GM19351 (cell line): ENCODE data around the gene CLDND2.
A peak's percentile ranks its signal among the peaks of the same experiment; 100 is the strongest.
"Not testable (repeated sequence)": the region's sequence is repeated elsewhere in the genome, so short reads cannot be mapped to it uniquely, and the experiment has no call there.

Experiments
- ATAC-seq: cut with Tn5 transposase; IDR thresholded peaks from one replicate; pipeline ENCODE4 v1.9.1; 2021; ENCODE audit warnings: mild to moderate bottlenecking, moderate library complexity; ENCODE audit not compliant: unreplicated experiment

CLDND2 gene

GRCh38 chr19:51368366-51369282 is at the start of gene CLDND2:
Gene CLDND2, minus strand, starts transcription at chr19:51369003. Its CDS starts 426 bp downstream, at chr19:51368577.
- ATAC-seq = no peak

DNA sequence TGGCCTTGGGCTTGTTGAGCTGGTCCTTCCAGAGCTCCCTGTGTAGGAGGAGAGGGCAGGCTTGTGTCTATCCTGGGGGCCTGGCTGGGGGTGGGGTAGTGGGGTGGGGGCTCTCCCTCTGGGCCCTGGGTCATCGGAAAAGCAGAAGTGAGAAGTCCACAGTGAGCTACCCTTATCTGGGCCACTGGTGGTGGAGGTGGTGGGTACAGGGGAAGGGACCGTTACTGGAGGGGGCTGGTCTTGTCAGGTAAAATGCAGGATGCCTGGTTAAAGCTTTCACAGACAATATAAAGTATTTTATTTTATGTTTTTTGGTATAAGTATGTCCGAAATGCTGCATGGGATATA is 49.0 kb upstream of the CLDND2 start:
- ATAC-seq = peak; percentile 44

- peak; percentile 66 for ATAC-seq
Observed at GRCh38 chr19:51417107-51417809, 48.5 kb upstream of the CLDND2 start, which contains the start of gene SIGLEC10. Gene SIGLEC10, minus strand, starts transcription at chr19:51417642. Its CDS starts 61 bp downstream, at chr19:51417581.

- ATAC-seq = not testable (repeated sequence)
Observed at GRCh38 chr19:51416422-51416821, 47.6 kb upstream of the CLDND2 start.

- ATAC-seq = no peak
Observed at GRCh38 chr19:51415187-51415586, 46.4 kb upstream of the CLDND2 start.

DNA sequence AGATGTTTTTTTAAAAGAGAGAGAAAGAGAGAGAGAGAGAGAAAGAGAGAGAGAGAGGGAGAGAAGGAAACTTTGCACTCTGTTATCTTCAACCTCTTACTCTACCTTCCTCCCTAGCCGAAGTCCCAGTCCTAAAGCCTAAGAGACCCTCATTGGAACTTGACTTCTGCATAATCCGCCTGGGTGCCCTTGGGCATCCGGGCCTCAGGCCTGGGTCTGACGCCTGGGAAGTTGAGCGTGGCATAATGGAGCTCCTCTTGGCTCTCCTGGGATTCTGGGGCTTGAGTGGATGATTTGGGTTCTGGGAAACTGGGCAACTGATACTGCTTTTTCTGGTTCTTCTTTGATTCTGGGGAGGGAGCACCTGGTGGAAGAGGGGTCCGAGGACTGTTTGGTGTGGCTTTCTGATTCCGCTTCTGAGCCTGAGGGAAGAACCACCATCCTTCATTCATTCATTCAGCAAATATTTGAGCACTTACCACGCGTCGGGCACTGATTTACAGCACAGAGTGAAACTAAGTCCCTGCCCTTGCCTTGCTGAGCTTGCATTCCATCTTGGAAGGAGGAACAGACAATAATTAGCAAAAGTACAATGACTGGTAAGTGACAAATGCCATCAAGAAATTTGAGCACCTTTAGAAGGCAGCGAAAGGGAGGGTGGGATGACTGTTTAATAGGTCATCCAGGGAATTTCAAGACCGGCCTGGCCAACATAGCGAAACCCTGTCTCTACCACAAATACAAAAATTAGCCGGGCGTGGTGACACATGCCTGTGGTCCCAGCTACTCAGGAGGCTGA is 42.3 kb upstream of the CLDND2 start:
- ATAC-seq = no peak

DNA sequence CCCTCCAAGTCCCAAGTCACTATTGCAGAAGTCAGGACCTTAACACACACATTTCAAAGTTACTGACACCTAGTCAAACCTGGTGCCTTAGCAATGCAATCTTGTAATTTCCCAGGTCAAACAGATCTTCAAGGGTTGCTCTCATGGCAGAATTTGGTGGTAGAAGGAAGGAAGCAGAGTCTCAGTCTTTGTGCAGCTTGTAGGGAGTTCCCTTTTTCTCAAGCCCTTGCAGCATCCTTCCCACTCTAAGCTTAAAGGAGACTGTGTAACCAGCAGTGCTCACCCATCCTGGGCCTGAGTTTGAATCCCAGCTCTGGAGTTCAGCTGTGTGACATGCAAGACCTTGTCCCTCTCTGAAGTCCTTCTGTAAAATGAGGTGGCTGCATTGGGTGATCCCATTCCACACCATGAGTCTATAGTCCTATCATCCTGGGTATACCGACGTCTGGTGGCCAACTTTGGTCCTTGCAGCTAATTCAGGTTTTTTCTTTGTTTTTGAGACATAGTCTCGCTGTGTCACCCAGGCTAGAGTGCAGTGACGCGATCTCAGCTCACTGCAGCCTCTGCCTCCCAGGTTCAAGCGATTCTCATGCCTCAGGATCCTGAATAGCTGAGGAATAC is 38.8 kb upstream of the CLDND2 start:
- no peak for ATAC-seq

DNA sequence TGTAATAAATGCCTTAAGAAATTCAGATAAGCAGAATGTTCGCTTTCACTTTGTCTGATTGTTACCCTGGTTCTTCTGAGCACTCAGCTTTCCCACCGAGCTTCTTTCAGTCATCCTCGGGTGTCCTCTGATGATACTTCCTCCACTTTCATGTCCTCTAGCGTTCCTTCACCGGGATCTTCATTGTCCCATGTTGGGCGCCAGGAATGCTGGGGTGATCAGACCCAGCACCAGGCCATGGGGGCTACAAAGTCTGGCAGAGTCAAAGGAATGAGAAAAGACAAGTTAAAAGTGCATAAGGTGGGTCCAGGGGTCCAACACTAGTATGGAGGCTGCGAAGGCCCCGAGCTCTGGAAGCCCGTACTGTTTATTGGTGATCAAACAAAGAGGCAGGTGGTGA is 33.3 kb upstream of the CLDND2 start:
- ATAC-seq = no peak

DNA sequence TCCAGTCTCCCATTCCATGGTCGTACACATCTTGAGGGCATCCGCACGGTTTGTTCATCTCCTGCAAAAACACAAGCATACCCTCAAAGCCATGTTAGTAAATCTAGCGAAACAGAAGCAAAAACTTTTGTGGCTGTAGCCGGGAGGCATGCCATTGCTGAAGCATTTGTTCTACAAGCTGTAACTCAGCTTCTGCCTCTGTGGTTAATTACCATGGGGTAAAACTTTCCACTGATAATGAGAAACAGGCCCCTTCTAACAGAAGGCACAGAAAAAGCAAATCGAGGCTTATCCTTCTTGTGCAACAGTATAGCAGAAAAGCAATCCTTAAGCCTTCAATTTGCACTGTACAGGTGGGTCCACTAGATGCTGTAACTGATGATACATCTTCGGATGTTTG is 31.1 kb upstream of the CLDND2 start:
- not testable (repeated sequence) for ATAC-seq

DNA sequence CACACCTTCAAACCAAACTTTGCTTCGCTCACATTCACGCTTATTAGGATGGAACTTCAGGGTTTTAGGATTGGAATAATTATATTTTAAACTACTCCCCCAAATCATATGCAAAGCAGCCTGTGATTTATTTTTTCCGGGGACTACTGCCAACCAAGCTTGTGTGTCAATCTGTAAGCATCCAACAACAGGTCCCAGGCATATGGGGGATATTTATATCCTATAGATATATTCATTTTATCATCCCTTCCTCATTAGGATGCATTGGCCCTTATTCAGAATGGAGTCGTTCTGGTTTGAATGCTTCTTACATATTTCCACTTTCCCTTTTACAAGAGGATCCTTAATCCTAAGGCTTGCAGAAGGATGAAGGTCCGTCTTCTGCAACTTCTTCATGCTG is 30.4 kb upstream of the CLDND2 start:
- ATAC-seq = no peak

DNA sequence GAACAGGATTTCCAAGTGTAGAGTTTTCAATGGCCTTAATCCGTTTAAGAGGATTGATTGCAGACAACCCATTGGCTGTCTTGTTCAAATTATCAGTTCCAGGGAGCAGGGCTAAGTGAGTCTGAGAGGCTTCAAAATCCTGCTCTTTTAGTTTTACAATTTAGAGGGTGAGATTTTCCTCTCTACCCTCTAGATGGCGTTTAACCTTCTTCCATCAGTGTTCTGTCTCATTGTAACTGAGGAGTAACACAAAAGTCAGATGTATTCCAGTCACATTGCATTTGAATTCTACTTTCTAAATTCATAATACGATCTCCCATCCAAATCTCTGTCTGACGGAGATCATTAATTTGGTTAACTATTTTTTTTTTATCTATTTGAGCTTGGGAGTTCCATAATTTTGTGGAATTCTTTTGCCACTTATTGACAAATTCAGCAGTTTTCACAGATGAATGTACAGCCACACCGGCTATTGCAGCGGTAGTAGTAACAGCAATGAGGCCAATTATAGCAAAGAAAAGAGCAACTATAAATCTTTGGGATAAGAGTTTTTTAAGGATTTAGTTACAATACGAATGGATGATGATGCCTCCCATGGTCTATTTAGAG is 29.4 kb upstream of the CLDND2 start:
- ATAC-seq = no peak

DNA sequence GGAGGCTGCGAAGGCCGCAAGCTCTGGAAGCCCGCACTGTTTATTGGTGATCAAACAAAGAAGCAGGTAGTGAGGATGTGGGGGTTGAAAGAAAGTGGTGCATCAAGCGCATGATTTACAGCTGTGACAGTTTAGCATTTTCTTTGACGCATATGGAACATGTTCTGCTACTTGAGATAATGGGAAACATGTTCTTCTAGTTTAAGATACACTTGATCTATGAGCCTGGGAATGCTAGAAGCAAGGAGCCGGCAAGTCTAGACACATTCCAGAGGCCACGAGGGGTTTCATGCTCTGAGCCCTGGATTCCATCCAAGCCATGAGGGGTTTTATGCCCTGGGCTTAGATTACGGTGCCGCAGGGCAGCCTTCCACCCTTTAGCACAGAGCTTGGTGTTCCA is 28.6 kb upstream of the CLDND2 start:
- not testable (repeated sequence) for ATAC-seq

GRCh38 chr19:51396175-51396574 is 27.4 kb upstream of the CLDND2 start:
- ATAC-seq = no peak

DNA sequence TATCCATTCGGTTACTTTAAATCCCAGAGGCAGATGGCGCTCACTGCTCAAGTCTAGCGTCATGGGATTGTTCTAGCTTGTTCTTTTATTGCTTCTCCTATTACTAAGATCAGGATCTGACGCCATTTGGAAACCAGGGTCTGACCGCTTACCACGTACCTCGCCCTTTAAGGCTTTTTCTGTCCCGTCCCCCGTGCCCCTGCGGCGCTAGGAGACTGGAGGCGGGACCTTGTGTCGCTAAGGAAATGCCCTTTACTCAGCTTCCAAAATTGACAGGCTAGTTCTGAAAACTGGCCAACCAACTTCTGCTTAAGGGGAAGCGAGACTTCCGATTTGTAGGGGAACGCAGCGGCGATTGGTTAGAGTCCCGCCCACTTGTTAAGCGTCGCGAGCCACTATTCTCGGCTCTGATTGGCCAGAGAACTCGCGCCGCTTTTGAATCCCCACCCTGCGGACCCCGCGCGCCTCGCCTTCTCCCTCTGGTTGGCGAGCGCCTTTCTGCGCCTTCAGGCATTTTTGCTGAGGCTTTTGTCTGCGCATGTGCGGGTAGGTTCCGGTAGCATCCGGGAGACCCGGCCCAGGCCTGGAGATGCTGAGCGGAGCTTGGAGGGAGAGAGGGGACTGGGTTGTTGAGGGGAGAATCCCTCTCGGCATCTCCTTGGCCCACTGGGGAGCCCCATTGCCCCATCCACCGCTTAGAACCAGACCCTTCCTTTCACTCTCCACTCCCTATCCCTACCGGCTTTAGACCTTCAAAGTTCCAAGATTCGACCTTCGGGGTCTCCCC is 25.4 kb upstream of the CLDND2 start:
- peak; percentile 77 for ATAC-seq

DNA sequence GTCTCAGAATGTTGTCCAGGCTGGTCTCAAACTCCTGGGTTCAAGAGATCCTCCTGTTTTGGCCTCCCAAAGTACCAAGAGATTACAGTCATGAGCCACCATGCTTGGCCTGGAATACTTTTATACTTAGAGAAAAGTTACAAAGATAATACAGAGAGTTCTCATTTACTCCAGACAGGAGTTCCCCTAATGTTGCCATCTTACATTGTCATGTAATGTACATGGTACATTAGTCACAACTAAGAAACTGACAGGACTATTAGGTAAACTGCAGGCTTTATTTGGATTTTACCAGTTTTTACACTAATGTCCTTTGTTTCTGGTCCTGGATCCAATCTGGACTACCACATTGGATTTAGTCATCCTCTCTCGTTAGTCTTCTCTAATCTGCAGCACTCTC is 23.9 kb upstream of the CLDND2 start:
- ATAC-seq = no peak

DNA sequence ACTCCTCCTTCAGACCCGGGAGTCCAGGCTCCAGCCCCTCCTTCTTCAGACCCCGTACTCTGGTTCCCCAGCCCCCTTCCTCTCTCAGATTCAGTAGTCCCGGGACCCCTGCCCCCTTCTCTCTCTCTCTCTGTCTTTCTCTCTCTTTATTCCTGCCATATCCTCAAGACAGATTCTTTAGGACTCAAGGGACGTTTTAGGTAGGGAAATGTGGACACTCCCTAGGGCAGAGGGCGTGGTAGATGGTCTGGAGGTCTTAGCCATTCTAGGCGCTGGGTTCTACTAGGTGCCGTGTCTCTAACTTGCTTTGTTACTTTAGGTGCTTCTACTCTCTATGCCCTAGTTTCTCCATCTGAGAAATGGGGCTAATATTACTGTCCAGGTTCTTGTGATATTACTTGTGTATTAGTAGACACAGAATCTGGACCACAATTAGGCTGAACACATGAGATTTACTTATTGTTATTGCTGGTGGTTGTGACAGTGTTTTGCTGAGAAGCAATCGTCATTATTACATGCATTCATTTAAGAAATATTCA is 22.3 kb upstream of the CLDND2 start:
- no peak for ATAC-seq

GRCh38 chr19:51389143-51389542 is 20.3 kb upstream of the CLDND2 start:
- ATAC-seq = no peak

- ATAC-seq = no peak
Observed at GRCh38 chr19:51387924-51388389, 19.2 kb upstream of the CLDND2 start, which contains the start of gene LIM2. Gene LIM2, minus strand, starts transcription at chr19:51387974. Its CDS starts 531 bp downstream, at chr19:51387443.

- ATAC-seq = no peak
Observed at GRCh38 chr19:51386882-51387520, 18.2 kb upstream of the CLDND2 start.
